ENCODE results near the gene ACRBP. TPM values are rescaled to one million over a fixed set of nuclear protein-coding genes. Genes with fewer than 3 reads are reported as not detected.

The ACRBP gene
- total RNA-seq (ENCODE audit: unreplicated experiment): 19.3 TPM
- long read RNA-seq, partial matches to known transcripts: 0 of 12 reads
- long read RNA-seq, other reads (novel, unspliced or antisense): 9 of 12 reads

GRCh38 chr12:6647083-6647604 lies at the start of gene ACRBP:
Gene ACRBP, minus strand, starts transcription at chr12:6647432. Its CDS starts 66 bp downstream, at chr12:6647366.
- Mint-ChIP-seq H3K4me1 (ENCODE audit: unreplicated experiment) (peaks cover 58% of the 10 kb centered on the region), H3K9me3 (ENCODE audit: unreplicated experiment) (no peaks in the 10 kb centered on the region), H3K27ac (ENCODE audit: unreplicated experiment) (peak within 1 kb of the TSS; percentile 90), H3K36me3 (ENCODE audit: low read depth, unreplicated experiment) (peaks cover 30% of the 10 kb centered on the region), H3K27me3 (ENCODE audit: unreplicated experiment) (peaks cover 7% of the 10 kb centered on the region), H3K4me3 (ENCODE audit: unreplicated experiment) (peak within 1 kb of the TSS; percentile 87)
- no peak for TF ChIP-seq CTCF (IDR thresholded peaks at IDR 0.05; ENCODE audit: unreplicated experiment)
- peak; percentile 79 for DNase-seq (ENCODE audit: low spot score)

GRCh38 chr12:6695313-6696045 lies 48.2 kb upstream of the ACRBP start:
- peaks cover 25% of the 10 kb centered on the region for H3K4me1 Mint-ChIP-seq (ENCODE audit: unreplicated experiment)
- H3K36me3 Mint-ChIP-seq (ENCODE audit: low read depth, unreplicated experiment): peaks cover 23% of the 10 kb centered on the region
- no peaks in the 10 kb centered on the region for H3K9me3 Mint-ChIP-seq (ENCODE audit: unreplicated experiment)
- no peak for DNase-seq (ENCODE audit: low spot score)
- peaks cover 17% of the 10 kb centered on the region for H3K27me3 Mint-ChIP-seq (ENCODE audit: unreplicated experiment)
- TF ChIP-seq CTCF (IDR thresholded peaks at IDR 0.05; ENCODE audit: unreplicated experiment): no peak
- no peak overlapping the region for H3K27ac Mint-ChIP-seq (ENCODE audit: unreplicated experiment)
- H3K4me3 Mint-ChIP-seq (ENCODE audit: unreplicated experiment): no peak overlapping the region

- Mint-ChIP-seq H3K27ac (ENCODE audit: unreplicated experiment) (peak overlapping the region; percentile 57), H3K36me3 (ENCODE audit: low read depth, unreplicated experiment) (peaks cover 28% of the 10 kb centered on the region), H3K4me1 (ENCODE audit: unreplicated experiment) (peaks cover 31% of the 10 kb centered on the region), H3K9me3 (ENCODE audit: unreplicated experiment) (no peaks in the 10 kb centered on the region), H3K27me3 (ENCODE audit: unreplicated experiment) (peaks cover 20% of the 10 kb centered on the region), H3K4me3 (ENCODE audit: unreplicated experiment) (no peak overlapping the region)
- no peak for TF ChIP-seq CTCF (IDR thresholded peaks at IDR 0.05; ENCODE audit: unreplicated experiment)
- no peak for DNase-seq (ENCODE audit: low spot score)
Measured at GRCh38 chr12:6694701-6695100, 47.5 kb upstream of the ACRBP start.

GRCh38 chr12:6693832-6694355 lies 46.7 kb upstream of the ACRBP start:
- no peak overlapping the region for H3K27ac Mint-ChIP-seq (ENCODE audit: unreplicated experiment)
- no peak for TF ChIP-seq CTCF (IDR thresholded peaks at IDR 0.05; ENCODE audit: unreplicated experiment)
- DNase-seq (ENCODE audit: low spot score): no peak
- peaks cover 18% of the 10 kb centered on the region for H3K27me3 Mint-ChIP-seq (ENCODE audit: unreplicated experiment)
- H3K36me3 Mint-ChIP-seq (ENCODE audit: low read depth, unreplicated experiment): peaks cover 29% of the 10 kb centered on the region
- H3K4me1 Mint-ChIP-seq (ENCODE audit: unreplicated experiment): peaks cover 27% of the 10 kb centered on the region
- H3K4me3 Mint-ChIP-seq (ENCODE audit: unreplicated experiment): no peak overlapping the region
- no peaks in the 10 kb centered on the region for H3K9me3 Mint-ChIP-seq (ENCODE audit: unreplicated experiment)

GRCh38 chr12:6692888-6693287 lies 45.7 kb upstream of the ACRBP start:
- DNase-seq (ENCODE audit: low spot score): no peak
- Mint-ChIP-seq H3K27ac (ENCODE audit: unreplicated experiment) (peak overlapping the region; percentile 57), H3K4me3 (ENCODE audit: unreplicated experiment) (peak overlapping the region; percentile 71), H3K36me3 (ENCODE audit: low read depth, unreplicated experiment) (peaks cover 29% of the 10 kb centered on the region), H3K4me1 (ENCODE audit: unreplicated experiment) (peaks cover 35% of the 10 kb centered on the region), H3K27me3 (ENCODE audit: unreplicated experiment) (peaks cover 19% of the 10 kb centered on the region), H3K9me3 (ENCODE audit: unreplicated experiment) (no peaks in the 10 kb centered on the region)
- TF ChIP-seq CTCF (IDR thresholded peaks at IDR 0.05; ENCODE audit: unreplicated experiment): no peak
